Kidney (tissue), 14 donors: ENCODE measurements around the gene KCNC1. TPM values are rescaled to one million over a fixed set of nuclear protein-coding genes. Genes with fewer than 3 reads are reported as not detected.

Source experiments
- DNase-seq, 5 donors: peaks; one replicate each; pipeline ENCODE4 v3.0.0-alpha.2; 2013 to 2020
- FAIRE-seq: peaks from 2 replicates; lab custom pipeline; 2012; peaks lifted over from hg19 to GRCh38; lab: Jason Lieb, UNC
- H3K27ac ChIP-seq, 2 donors: one replicate each; pipeline ENCODE4 v1.7.0; 2013; ENCODE audit warnings: low read depth in 2 of 2, low read length in 2 of 2, inconsistent platforms in 1 of 2
- H3K27me3 ChIP-seq: one replicate; pipeline ENCODE4 v1.7.1; 2013; ENCODE audit warnings: low read length, inconsistent platforms; ENCODE audit not compliant: control insufficient read depth, insufficient read depth
- H3K36me3 ChIP-seq, 3 donors: one replicate each; pipeline versions ENCODE4 v1.7.0 to v1.7.1; 2013; ENCODE audit warnings: low read length in 3 of 3, control low read depth in 1 of 3, inconsistent platforms in 1 of 3; ENCODE audit not compliant: insufficient read depth in 3 of 3, control insufficient read depth in 2 of 3
- H3K4me1 ChIP-seq, 3 donors: one replicate each; pipeline versions ENCODE4 v1.7.0 to v1.7.1; 2013; ENCODE audit warnings: low read length in 3 of 3, inconsistent platforms in 1 of 3, low read depth in 1 of 3; ENCODE audit not compliant: control insufficient read depth in 2 of 3, insufficient read depth in 2 of 3
- H3K4me3 ChIP-seq, 3 donors: one replicate each; pipeline versions ENCODE4 v1.7.0 to v1.8.1; 2013; ENCODE audit warnings: low read length in 3 of 3, control low read depth in 1 of 3, inconsistent platforms in 1 of 3
- H3K9ac ChIP-seq, 3 donors: one replicate each; pipeline versions ENCODE4 v1.7.0 to v1.7.1; 2013; ENCODE audit warnings: low read length in 3 of 3, control low read depth in 1 of 3, inconsistent platforms in 1 of 3
- H3K9me3 ChIP-seq, 3 donors: one replicate each; pipeline versions ENCODE4 v1.7.0 to v1.7.1; 2013; ENCODE audit warnings: low read length in 3 of 3, control low read depth in 1 of 3, inconsistent platforms in 1 of 3; ENCODE audit not compliant: control insufficient read depth in 2 of 3, insufficient read depth in 1 of 3
- CTCF ChIP-seq: IDR thresholded peaks from 3 replicates; pipeline ENCODE4 v1.5.1; 2012; ENCODE audit warnings: mild to moderate bottlenecking, moderate library complexity, borderline replicate concordance; ENCODE audit not compliant: insufficient read depth; ENCODE audit errors: extremely low read depth
- intact Hi-C: fragments of 100-400 bp; cut with DNase I; formaldehyde crosslinking; loops from one replicate; pipeline ENCODE4 v1.11.1; 2022
- polyA plus RNA-seq: library from polyadenylated mRNA; stranded (reverse); fragments of 350-450 nt; fragmentation: Illumina TruSeq; extraction: RNeasy Lipid Tissue Mini Kit (QIAGEN cat#74804); gene quantifications from one replicate; pipeline ENCODE4 v1.2.3, GENCODE V29; 2014; ENCODE audit warnings: low read depth, low replicate concordance; ENCODE audit not compliant: insufficient read depth
- total RNA-seq: library from RNA; stranded (reverse); fragmentation: NEBNext Ultra II Directional; extraction: Animal tissue kit (Norgen Biotek cat#: 25700); gene quantifications from one replicate; pipeline ENCODE4 v1.2.1, GENCODE V29; 2021
- donor health status: control.
- donor health status: control.
- donor health status: control.
- donor health status: control.
- donor health status: control.
- donor health status: DM: yes; HTN: yes; CAD: no.
- donor health status: Normal renal cell carcinoma (clear cell type).

KCNC1 gene
- total and polyA plus RNA-seq, 2 donors from 2014 or later, result 0.03 TPM; not detected in 1

GRCh38 chr11:17713851-17714250 is 20.7 kb upstream of the KCNC1 start:
- Histone ChIP-seq H3K4me1 (no peaks in the 10 kb centered on the region), H3K9me3 (no peaks in the 10 kb centered on the region), H3K27me3 (peaks cover 22% of the 10 kb centered on the region), H3K27ac (no peak overlapping the region), H3K36me3 (no peaks in the 10 kb centered on the region), H3K9ac (no peak overlapping the region), H3K4me3 (no peak overlapping the region)
- FAIRE-seq (no peak), DNase-seq (no peak)
- no peak for TF ChIP-seq CTCF
- intact Hi-C loops, result no loop called here

GRCh38 chr11:17714356-17714854 is 20.2 kb upstream of the KCNC1 start:
- TF ChIP-seq CTCF, result no peak
- H3K4me1 ChIP-seq, result no peaks in the 10 kb centered on the region
- H3K9me3 ChIP-seq, result no peaks in the 10 kb centered on the region
- H3K27ac ChIP-seq, result no peak overlapping the region
- no peak for DNase-seq
- H3K36me3 ChIP-seq, result no peaks in the 10 kb centered on the region
- no peak overlapping the region for H3K4me3 ChIP-seq
- no peak overlapping the region for H3K9ac ChIP-seq
- peaks cover 24% of the 10 kb centered on the region for H3K27me3 ChIP-seq
- FAIRE-seq, result no peak
- intact Hi-C loops, result no loop called here

GRCh38 chr11:17714870-17715269 is 19.7 kb upstream of the KCNC1 start:
- no peak overlapping the region for H3K27ac ChIP-seq
- no peak for TF ChIP-seq CTCF
- no peak for FAIRE-seq
- no peak for DNase-seq
- no peak overlapping the region for H3K4me3 ChIP-seq
- H3K36me3 ChIP-seq, result no peaks in the 10 kb centered on the region
- intact Hi-C loops, result no loop called here
- H3K4me1 ChIP-seq, result peaks cover 0 to 3% (median 0%) of the 10 kb centered on the region in 3 donors
- H3K9ac ChIP-seq, result no peak overlapping the region
- H3K27me3 ChIP-seq, result peaks cover 24% of the 10 kb centered on the region
- no peaks in the 10 kb centered on the region for H3K9me3 ChIP-seq

GRCh38 chr11:17716807-17717206 is 17.8 kb upstream of the KCNC1 start:
- TF ChIP-seq CTCF, result no peak
- no peak for DNase-seq
- H3K27ac ChIP-seq, result no peak overlapping the region
- H3K9ac ChIP-seq, result no peak overlapping the region
- H3K9me3 ChIP-seq, result no peaks in the 10 kb centered on the region
- intact Hi-C loops, result no loop called here
- H3K4me3 ChIP-seq, result no peak overlapping the region
- no peaks in the 10 kb centered on the region for H3K36me3 ChIP-seq
- peaks cover 23% of the 10 kb centered on the region for H3K27me3 ChIP-seq
- peaks cover 0 to 17% (median 0%) of the 10 kb centered on the region in 3 donors for H3K4me1 ChIP-seq
- no peak for FAIRE-seq
